Measurements from ENCODE around the gene C12orf50.

The C12orf50 gene, protein sequence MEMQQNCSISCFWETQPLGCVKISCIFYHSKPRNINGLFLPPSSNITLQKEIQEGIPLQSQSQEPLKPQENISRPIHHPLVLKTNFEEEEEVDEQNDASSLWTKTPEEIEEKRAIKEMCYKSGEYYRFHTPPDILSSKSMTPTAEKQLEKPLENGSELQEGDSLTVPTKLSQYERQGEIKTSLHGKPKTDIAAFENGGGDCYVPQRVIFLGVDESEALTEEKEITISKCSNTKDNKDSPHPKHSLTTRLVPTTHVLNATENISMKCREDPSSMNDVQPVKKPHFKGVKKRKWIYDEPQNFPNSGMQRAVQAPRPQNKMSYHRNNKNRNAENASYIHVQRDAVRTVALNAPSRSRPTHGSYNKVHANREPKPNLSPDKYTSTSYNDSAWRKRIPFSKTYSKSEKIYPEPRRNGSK

DNA sequence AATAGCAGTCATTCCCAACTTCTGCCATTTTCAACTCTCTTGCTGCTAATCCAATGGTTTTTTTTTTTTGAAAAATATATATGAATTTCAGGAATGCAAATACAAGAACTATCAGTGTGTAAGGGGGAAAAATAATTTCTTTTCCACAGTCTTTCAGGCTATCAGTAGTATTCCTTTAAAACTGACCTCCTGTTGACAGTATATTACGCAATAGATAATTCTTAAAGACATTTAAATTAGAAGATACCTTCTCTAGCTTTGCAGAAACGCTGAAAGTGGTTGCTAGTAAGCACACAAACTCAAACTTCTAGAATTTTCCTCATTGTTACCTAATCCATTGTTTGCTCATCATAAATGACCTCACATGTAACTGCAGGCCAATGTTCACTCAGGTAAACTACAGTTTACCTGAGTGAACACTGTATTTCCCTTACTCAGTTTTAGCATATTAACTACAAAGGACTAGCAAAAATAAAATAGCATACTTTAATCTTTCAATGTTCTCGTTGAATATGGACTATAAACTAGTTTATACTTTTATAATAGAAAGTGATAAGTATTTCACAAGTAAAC is at the start of gene C12orf50:
TSS of gene C12orf50 (minus strand) at position 309 of the 573 bp plus-strand sequence. CDS start 2,439 bp downstream, outside the sequence.
- Histone ChIP-seq H3K9me3 (ENCODE audit: severe bottlenecking) (no peaks in the 10 kb centered on the region), H3K4me3 (ENCODE audit: low read depth, low read length) (no peak within 1 kb of the TSS), H3K36me3 (no peaks in the 10 kb centered on the region), H3K27ac (no peak within 1 kb of the TSS), H3K27me3 (ENCODE audit: insufficient read depth, low read depth, severe bottlenecking) (no peaks in the 10 kb centered on the region)
- DNase-seq: no peak
- TF ChIP-seq, protein P1, sequence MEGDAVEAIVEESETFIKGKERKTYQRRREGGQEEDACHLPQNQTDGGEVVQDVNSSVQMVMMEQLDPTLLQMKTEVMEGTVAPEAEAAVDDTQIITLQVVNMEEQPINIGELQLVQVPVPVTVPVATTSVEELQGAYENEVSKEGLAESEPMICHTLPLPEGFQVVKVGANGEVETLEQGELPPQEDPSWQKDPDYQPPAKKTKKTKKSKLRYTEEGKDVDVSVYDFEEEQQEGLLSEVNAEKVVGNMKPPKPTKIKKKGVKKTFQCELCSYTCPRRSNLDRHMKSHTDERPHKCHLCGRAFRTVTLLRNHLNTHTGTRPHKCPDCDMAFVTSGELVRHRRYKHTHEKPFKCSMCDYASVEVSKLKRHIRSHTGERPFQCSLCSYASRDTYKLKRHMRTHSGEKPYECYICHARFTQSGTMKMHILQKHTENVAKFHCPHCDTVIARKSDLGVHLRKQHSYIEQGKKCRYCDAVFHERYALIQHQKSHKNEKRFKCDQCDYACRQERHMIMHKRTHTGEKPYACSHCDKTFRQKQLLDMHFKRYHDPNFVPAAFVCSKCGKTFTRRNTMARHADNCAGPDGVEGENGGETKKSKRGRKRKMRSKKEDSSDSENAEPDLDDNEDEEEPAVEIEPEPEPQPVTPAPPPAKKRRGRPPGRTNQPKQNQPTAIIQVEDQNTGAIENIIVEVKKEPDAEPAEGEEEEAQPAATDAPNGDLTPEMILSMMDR (IDR thresholded peaks at IDR 0.05; ENCODE audit: low read depth, low read length): no peak

DNA sequence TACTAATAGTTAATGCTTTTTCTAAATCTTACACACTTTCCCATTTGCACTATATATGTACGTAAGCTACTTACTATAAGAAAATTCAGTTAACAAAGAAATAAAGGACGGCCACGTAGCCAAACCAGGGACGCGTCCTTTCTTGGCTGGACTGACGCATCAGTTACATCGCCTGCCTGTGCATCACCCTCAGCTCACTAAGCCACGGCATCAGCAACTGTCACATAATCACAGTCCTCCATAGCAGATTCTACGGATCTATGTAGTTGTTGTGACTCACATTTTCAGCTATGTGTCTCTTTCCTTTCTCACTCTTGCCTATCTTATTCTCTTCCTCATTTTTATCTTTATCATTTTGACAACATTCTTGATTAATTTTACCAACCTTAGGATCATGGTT is 38.1 kb upstream of the C12orf50 start:
- H3K27ac ChIP-seq: no peak overlapping the region
- TF ChIP-seq, protein P1 (IDR thresholded peaks at IDR 0.05; ENCODE audit: low read depth, low read length): no peak
- H3K4me3 ChIP-seq (ENCODE audit: low read depth, low read length): no peak overlapping the region
- no peaks in the 10 kb centered on the region for H3K9me3 ChIP-seq (ENCODE audit: severe bottlenecking)
- no peak for DNase-seq
- H3K27me3 ChIP-seq (ENCODE audit: insufficient read depth, low read depth, severe bottlenecking): no peaks in the 10 kb centered on the region
- H3K36me3 ChIP-seq: no peaks in the 10 kb centered on the region

DNA sequence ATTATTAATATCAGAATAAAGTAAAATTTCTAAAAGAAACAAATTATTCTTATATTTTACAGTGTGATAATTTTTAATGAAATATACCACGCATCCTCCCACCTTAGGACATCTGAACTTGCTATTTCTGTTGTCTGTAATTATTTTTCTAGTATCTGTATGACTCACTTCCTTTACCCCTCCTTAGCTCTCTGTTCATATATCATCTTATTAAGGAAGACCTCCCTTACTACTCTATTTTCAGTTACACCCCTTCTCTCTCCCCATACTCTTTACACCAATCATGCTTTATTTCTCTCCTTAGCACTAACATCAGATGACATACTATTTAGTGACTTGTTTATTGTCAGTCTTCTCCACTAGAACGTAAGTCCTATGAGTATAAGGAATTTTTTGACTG is 34.2 kb upstream of the C12orf50 start:
- H3K27ac ChIP-seq: no peak overlapping the region
- TF ChIP-seq, protein P1 (IDR thresholded peaks at IDR 0.05; ENCODE audit: low read depth, low read length): no peak
- H3K36me3 ChIP-seq: no peaks in the 10 kb centered on the region; the same call in 1 of the 2 replicates
- no peak overlapping the region for H3K4me3 ChIP-seq (ENCODE audit: low read depth, low read length)
- H3K9me3 ChIP-seq (ENCODE audit: severe bottlenecking): no peaks in the 10 kb centered on the region
- H3K27me3 ChIP-seq (ENCODE audit: insufficient read depth, low read depth, severe bottlenecking): no peaks in the 10 kb centered on the region
- DNase-seq: no peak

DNA sequence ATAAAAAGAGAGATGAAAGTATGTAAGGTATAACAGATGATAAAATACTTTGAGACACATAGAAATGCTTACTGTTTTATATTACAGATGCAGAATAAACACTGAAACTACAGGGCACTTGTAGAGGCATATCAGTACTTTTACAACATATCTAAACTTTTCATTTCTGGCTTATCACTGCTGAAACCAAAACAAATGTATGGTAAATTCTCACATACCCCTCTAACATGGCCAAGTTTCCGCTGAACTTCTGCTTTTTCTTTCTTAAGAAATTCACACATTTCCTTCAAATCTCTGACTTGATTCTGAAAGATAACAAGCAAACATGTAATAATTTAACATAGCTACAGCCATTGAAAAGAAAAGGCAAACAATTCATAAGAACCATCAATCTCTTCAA is 33.3 kb upstream of the C12orf50 start:
- no peaks in the 10 kb centered on the region for H3K9me3 ChIP-seq (ENCODE audit: severe bottlenecking)
- H3K27me3 ChIP-seq (ENCODE audit: insufficient read depth, low read depth, severe bottlenecking): no peaks in the 10 kb centered on the region
- DNase-seq: no peak
- H3K4me3 ChIP-seq (ENCODE audit: low read depth, low read length): no peak overlapping the region
- no peaks in the 10 kb centered on the region; the same call in none of the 2 replicates for H3K36me3 ChIP-seq
- no peak overlapping the region for H3K27ac ChIP-seq
- TF ChIP-seq, protein P1 (IDR thresholded peaks at IDR 0.05; ENCODE audit: low read depth, low read length): no peak

DNA sequence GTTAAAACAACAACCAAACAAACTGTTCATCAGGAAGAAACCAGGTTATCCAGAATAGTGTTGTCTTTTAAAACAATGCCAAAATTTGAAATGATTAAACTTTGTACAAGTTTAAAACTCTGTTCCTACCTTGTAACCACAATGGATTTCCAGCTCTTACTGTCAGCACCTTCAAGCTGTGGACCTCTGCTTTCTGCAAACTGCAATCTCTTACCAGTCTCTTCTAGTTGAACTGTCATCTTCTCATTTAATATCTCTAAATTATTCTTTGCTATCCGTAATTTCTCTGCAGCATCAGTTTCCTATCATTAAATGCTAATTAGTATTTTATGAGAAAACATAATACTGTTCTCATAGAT is 29.5 kb upstream of the C12orf50 start:
- Histone ChIP-seq H3K27ac (no peak overlapping the region), H3K4me3 (ENCODE audit: low read depth, low read length) (no peak overlapping the region), H3K36me3 (peaks cover 7% of the 10 kb centered on the region), H3K27me3 (ENCODE audit: insufficient read depth, low read depth, severe bottlenecking) (no peaks in the 10 kb centered on the region), H3K9me3 (ENCODE audit: severe bottlenecking) (no peaks in the 10 kb centered on the region)
- TF ChIP-seq, protein P1 (IDR thresholded peaks at IDR 0.05; ENCODE audit: low read depth, low read length): no peak
- DNase-seq: no peak
